MM.1S (cell line): Measurements from ENCODE around the gene SAMD4A.

Source experiments
- EZH2 ChIP-seq: fragments of 300-600 bp; sonication (generic); optimal IDR thresholded peaks from 2 replicates; pipeline ENCODE3; 2017; ENCODE audit warnings: low read depth, mild to moderate bottlenecking, antibody characterized with exemption, low read length, mixed read lengths
- EZH2phosphoT487 ChIP-seq: fragments of 300-600 bp; sonication (generic); IDR thresholded peaks from 2 replicates; pipeline ENCODE4 v1.6.1; 2018; ENCODE audit warnings: antibody characterized with exemption, low read length
- TF ChIP-seq, protein P1 (sequence below): fragments of 300-600 bp; sonication (generic); IDR thresholded peaks from 2 replicates; pipeline ENCODE4 v1.5.1; 2016; ENCODE audit warnings: antibody characterized with exemption, low read length, mixed read lengths

DNA sequence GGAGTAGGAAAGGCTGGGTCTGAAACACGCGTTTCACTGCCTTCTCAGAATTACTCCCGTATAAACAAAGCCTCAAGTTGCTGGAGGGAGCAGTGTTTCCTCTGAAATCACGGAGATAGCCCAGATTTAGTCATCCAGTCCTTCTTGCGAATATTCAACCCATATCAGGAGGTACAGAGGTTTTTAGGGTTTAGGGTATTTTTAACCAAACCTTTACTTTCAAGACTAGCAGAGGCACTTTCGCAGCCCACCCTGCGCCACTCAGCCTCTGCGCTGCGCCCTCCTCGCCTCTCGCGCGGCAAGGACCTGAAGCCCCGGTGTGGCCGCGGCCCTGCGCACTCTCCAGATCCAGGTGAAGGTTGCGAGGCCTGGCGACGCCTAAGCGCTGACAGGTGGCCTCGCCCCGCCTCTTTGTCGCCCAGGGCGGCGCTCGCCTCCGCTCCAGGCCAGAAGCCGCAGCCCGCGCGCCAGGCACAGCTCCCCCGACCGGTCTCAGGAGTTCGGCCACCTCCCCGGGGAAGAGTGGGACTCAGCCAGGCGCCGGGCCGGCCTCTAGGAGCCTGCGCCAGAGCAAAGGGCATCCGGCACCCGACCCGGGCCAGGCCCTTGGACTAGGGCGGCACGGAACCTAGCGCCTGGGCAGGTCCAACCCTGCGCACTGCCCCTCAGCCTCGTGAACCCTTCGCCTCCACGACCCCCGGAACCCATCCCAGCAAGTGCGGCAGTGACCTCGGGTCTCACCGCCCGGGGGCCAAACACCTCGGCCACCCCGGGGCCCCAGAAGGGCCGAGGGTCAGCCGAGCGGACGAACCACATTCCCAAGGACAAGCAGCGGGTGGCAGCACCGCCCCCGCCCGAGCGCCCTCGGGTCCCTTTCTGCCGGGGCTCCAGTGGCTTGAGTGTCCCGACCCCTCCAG is 1.8 kb upstream of the SAMD4A start:
- TF ChIP-seq, protein P1, sequence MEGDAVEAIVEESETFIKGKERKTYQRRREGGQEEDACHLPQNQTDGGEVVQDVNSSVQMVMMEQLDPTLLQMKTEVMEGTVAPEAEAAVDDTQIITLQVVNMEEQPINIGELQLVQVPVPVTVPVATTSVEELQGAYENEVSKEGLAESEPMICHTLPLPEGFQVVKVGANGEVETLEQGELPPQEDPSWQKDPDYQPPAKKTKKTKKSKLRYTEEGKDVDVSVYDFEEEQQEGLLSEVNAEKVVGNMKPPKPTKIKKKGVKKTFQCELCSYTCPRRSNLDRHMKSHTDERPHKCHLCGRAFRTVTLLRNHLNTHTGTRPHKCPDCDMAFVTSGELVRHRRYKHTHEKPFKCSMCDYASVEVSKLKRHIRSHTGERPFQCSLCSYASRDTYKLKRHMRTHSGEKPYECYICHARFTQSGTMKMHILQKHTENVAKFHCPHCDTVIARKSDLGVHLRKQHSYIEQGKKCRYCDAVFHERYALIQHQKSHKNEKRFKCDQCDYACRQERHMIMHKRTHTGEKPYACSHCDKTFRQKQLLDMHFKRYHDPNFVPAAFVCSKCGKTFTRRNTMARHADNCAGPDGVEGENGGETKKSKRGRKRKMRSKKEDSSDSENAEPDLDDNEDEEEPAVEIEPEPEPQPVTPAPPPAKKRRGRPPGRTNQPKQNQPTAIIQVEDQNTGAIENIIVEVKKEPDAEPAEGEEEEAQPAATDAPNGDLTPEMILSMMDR: no peak
- TF ChIP-seq EZH2 (no peak), EZH2phosphoT487 (no peak)
